GM12878 (cell line): ENCODE data around the gene CNTNAP5. TPM values are rescaled to one million over a fixed set of nuclear protein-coding genes. Genes with fewer than 3 reads are reported as not detected.

Source experiments
- ATAC-seq: fragments of 200-7000 bp; cut with Tn5 transposase; 3 replicates; pipeline ENCODE4 v1.9.1; 2020; ENCODE audit warnings: mild to moderate bottlenecking, moderate library complexity
- BruUV-seq: library from RNA; stranded (reverse); fragments of 400-500 nt; replicated peaks from 2 replicates; lab custom pipeline; 2021; lab: Mats Ljungman, UMichigan
- CTCF ChIA-PET: fragments of 300-600 bp; sonication (Branson Sonifier 250); formaldehyde crosslinking; extraction: SDS; loops from one replicate; lab custom pipeline; 2021; ENCODE audit warnings: inconsistent platforms; lab: Yijun Ruan, JAX
- POLR2A ChIA-PET: fragments of 350-600 bp; formaldehyde crosslinking; extraction: SDS; loops from one replicate; lab custom pipeline; 2021; ENCODE audit warnings: inconsistent platforms; lab: Charles Lee
- RAD21 ChIA-PET: fragments of 300-600 bp; sonication (Branson Sonifier 250); formaldehyde crosslinking; loops from one replicate; lab custom pipeline; 2023; ENCODE audit warnings: antibody characterized with exemption; ENCODE audit not compliant: unreplicated experiment; lab: Charles Lee
- SMC1A ChIA-PET: fragments of 300-600 bp; sonication (Branson Sonifier 250); formaldehyde crosslinking; loops from one replicate; lab custom pipeline; 2023; ENCODE audit not compliant: unreplicated experiment, uncharacterized antibody; lab: Charles Lee
- DNase-seq: peaks from one replicate; pipeline ENCODE4 v3.0.0-alpha.2; 2011; ENCODE audit warnings: low read depth, low spot score
- FAIRE-seq: peaks from 3 replicates; lab custom pipeline; 2011; peaks lifted over from hg19 to GRCh38; lab: Jason Lieb, UNC
- H2AFZ ChIP-seq: 2 replicates; pipeline ENCODE4 v1.6.0; 2011; ENCODE audit warnings: low read depth, low read length, control low read depth; ENCODE audit not compliant: control insufficient read depth
- H3K27ac ChIP-seq: 2 replicates; pipeline ENCODE4 v1.5.1; 2011; ENCODE audit warnings: control low read depth; ENCODE audit not compliant: control insufficient read depth, insufficient read depth
- H3K27me3 ChIP-seq, 2 experiments: replicated peaks in 1 of 2; 2 replicates each; pipeline versions ENCODE4 v1.6.0 to v1.6.1; 2011; ENCODE audit warnings: low read length in 1 of 2; ENCODE audit not compliant: control insufficient read depth in 2 of 2, insufficient read depth in 2 of 2
- H3K36me3 ChIP-seq, 2 experiments: 2 replicates each; pipeline ENCODE4 v1.5.1; 2011; ENCODE audit warnings: low read length in 1 of 2; ENCODE audit not compliant: control insufficient read depth in 2 of 2, insufficient read depth in 2 of 2
- H3K4me1 ChIP-seq: 2 replicates; pipeline ENCODE4 v1.6.1; 2011; ENCODE audit warnings: mild to moderate bottlenecking, low read length, moderate library complexity, mixed read lengths; ENCODE audit not compliant: control insufficient read depth, insufficient read depth
- H3K4me2 ChIP-seq: 2 replicates; pipeline ENCODE4 v1.6.0; 2011; ENCODE audit warnings: control low read depth; ENCODE audit not compliant: control insufficient read depth, insufficient read depth
- H3K4me3 ChIP-seq: fragments of 200-600 bp; sonication (generic); 2 replicates; pipeline ENCODE4 v1.5.1; 2016
- H3K79me2 ChIP-seq: 2 replicates; pipeline ENCODE4 v1.6.0; 2011; ENCODE audit warnings: low read length; ENCODE audit not compliant: control insufficient read depth, insufficient read depth
- H3K9ac ChIP-seq: 2 replicates; pipeline ENCODE4 v1.8.0; 2011; ENCODE audit warnings: low read length, control low read depth, mixed read lengths; ENCODE audit not compliant: control insufficient read depth, insufficient read depth
- H3K9me3 ChIP-seq: replicated peaks from 3 replicates; pipeline ENCODE4 v1.5.1; 2011; ENCODE audit warnings: mild to moderate bottlenecking, low read length; ENCODE audit not compliant: control insufficient read depth, insufficient read depth
- H4K20me1 ChIP-seq: 2 replicates; pipeline ENCODE4 v1.6.0; 2011; ENCODE audit not compliant: control insufficient read depth, insufficient read depth
- ESRRA ChIP-seq: IDR thresholded peaks from 2 replicates; pipeline ENCODE4 v1.6.1; 2012; ENCODE audit warnings: mild to moderate bottlenecking, low read length, improper control_type of control experiment
- NRF1 ChIP-seq: conservative IDR thresholded peaks from 2 replicates; pipeline ENCODE4 v1.6.1; 2011; ENCODE audit warnings: mild to moderate bottlenecking, low read depth, low read length, improper control_type of control experiment
- SPI1 ChIP-seq: IDR thresholded peaks from 2 replicates; pipeline ENCODE4 v1.6.1; 2011; ENCODE audit warnings: low read depth, mild to moderate bottlenecking, low read length, moderate library complexity, borderline replicate concordance; ENCODE audit not compliant: insufficient read depth
- SREBF1 ChIP-seq: IDR thresholded peaks from 2 replicates; pipeline ENCODE4 v1.6.1; 2012; ENCODE audit warnings: mild to moderate bottlenecking, low read length
- STAT3 ChIP-seq: IDR thresholded peaks from 2 replicates; pipeline ENCODE4 v1.6.1; 2011; ENCODE audit warnings: low read depth, low read length, improper control_type of control experiment
- TCF12 ChIP-seq: IDR thresholded peaks from 2 replicates; pipeline ENCODE4 v1.6.1; 2011; ENCODE audit warnings: low read depth, mild to moderate bottlenecking, low read length
- ZNF217 ChIP-seq: fragments of 450-650 bp; IDR thresholded peaks from 2 replicates; pipeline ENCODE4 v1.6.1; 2017; ENCODE audit warnings: antibody characterized with exemption, mild to moderate bottlenecking
- WGBS: methylation state at CpG from one replicate; pipeline ENCODE4 v1.1.6; 2016; ENCODE audit warnings: low lambda C conversion rate; ENCODE audit not compliant: insufficient replicate concordance, insufficient coverage; ENCODE audit errors: missing lambda C conversion rate; 5-methylcytosine and 5-hydroxymethylcytosine counted together
- in situ Hi-C: fragments of 300-500 bp; cut with MboI; formaldehyde crosslinking; loops from 9 replicates; pipeline ENCODE4 v1.14.3; 2018; ENCODE audit warnings: mixed read lengths
- intact Hi-C: fragments of 100-400 bp; cut with micrococcal nuclease; formaldehyde crosslinking; loops from one replicate; pipeline ENCODE4 v1.14.2; 2022; ENCODE audit not compliant: unreplicated experiment
- polyA plus RNA-seq, 11 experiments: library from polyadenylated mRNA; depleted of rRNA in 4 of 11; unstranded in 6 of 11; stranded (reverse) in 5 of 11; fragments of >200 nt; fragmentation: Nextera tagmentation in 4 of 11; fragmentation: Illumina TruSeq in 1 of 11; extraction: Ambion mirVana in 4 of 11; extraction: Trizol in 1 of 11; gene quantifications; 1 replicate in 1 of 11; 2 replicates in 10 of 11; pipeline versions ENCODE4 v1.2.1 to v1.2.3, GENCODE V29; 2011 to 2016; ENCODE audit warnings: inconsistent platforms in 2 of 11, missing spikeins in 2 of 11, low read depth in 1 of 11
- total RNA-seq, 4 experiments: library from RNA; depleted of rRNA in 3 of 4; stranded (reverse); fragments of >200 nt in 3 of 4; fragmentation: Illumina TruSeq in 1 of 4; extraction: Trizol in 1 of 4; gene quantifications; 2 replicates each; pipeline versions ENCODE4 v1.2.1 to v1.2.3, GENCODE V29; 2013 to 2021
- TF ChIP-seq, protein P1 (sequence below): fragments of 450-650 bp; IDR thresholded peaks from 2 replicates; pipeline ENCODE4 v1.6.1; 2017; ENCODE audit warnings: antibody characterized with exemption, mild to moderate bottlenecking, moderate library complexity

CNTNAP5 gene
- total and polyA plus RNA-seq, 10 of the 15 experiments (the other 5 are each of a cell fraction or from before 2014, with no cell fraction given), result not detected

DNA sequence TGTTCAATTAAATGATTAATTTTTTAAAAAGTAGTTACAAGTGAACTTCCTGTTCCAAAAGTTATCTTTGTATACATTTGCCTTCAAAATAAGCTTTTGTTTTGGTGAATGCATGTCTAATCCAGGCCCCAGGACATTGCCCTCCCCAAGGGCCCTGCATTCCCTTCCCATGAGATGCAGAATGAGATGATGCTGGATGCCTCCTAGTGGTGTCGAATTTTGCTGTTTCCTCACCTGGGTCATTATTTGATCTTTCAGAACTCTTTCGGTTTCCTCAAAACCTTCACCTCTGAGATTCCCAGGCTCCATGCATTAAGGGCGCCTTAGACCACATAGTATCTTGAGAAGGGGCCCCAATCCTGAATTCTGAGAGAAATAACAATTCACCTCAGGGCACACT, 728.8 kb downstream of the CNTNAP5 start:
- BruUV-seq, result no TSS peak
- in situ Hi-C loops (no loop called here), intact Hi-C loops (no loop called here)
- TF ChIP-seq, protein P1, sequence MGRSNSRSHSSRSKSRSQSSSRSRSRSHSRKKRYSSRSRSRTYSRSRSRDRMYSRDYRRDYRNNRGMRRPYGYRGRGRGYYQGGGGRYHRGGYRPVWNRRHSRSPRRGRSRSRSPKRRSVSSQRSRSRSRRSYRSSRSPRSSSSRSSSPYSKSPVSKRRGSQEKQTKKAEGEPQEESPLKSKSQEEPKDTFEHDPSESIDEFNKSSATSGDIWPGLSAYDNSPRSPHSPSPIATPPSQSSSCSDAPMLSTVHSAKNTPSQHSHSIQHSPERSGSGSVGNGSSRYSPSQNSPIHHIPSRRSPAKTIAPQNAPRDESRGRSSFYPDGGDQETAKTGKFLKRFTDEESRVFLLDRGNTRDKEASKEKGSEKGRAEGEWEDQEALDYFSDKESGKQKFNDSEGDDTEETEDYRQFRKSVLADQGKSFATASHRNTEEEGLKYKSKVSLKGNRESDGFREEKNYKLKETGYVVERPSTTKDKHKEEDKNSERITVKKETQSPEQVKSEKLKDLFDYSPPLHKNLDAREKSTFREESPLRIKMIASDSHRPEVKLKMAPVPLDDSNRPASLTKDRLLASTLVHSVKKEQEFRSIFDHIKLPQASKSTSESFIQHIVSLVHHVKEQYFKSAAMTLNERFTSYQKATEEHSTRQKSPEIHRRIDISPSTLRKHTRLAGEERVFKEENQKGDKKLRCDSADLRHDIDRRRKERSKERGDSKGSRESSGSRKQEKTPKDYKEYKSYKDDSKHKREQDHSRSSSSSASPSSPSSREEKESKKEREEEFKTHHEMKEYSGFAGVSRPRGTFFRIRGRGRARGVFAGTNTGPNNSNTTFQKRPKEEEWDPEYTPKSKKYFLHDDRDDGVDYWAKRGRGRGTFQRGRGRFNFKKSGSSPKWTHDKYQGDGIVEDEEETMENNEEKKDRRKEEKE, result no peak
- no peak for TF ChIP-seq TCF12
- SMC1A ChIA-PET, result no interaction called here
- no peak overlapping the region for H2AFZ ChIP-seq
- CTCF ChIA-PET, result no interaction called here
- H3K9me3 ChIP-seq, result no peaks in the 10 kb centered on the region
- no peaks in the 10 kb centered on the region for H3K36me3 ChIP-seq
- no peak overlapping the region for H3K27ac ChIP-seq
- H3K27me3 ChIP-seq, result no peaks in the 10 kb centered on the region
- RAD21 ChIA-PET, result no interaction called here
- H4K20me1 ChIP-seq, result no peaks in the 10 kb centered on the region
- DNase-seq, result no peak
- FAIRE-seq, result no peak
- H3K4me3 ChIP-seq, result no peak overlapping the region
- no peak for ATAC-seq
- no peaks in the 10 kb centered on the region for H3K4me1 ChIP-seq
- no peak overlapping the region for H3K4me2 ChIP-seq
- POLR2A ChIA-PET, result no interaction called here
- no peak overlapping the region for H3K9ac ChIP-seq
- WGBS, result 22% methylated on average over 3 of the region's 3 CpGs
- H3K79me2 ChIP-seq, result no peaks in the 10 kb centered on the region

DNA sequence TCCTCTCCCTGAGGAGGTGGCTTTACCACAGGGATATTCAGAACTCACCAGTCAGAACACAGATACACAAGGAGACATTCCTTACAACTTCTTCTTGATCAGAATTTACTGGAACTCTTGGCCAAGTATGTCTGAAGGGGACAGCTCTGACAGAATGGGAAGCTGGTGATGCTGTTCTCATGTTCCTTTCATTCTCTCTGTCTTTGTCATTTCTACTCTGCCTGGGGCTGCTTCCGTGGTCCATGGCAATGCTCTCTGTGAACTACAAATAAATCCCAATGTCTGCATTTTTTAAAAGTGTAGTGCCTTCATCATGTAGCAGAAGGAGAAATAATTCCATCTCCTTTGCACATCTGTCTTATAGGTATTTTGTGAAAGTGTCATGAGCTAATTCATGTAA, 730.3 kb downstream of the CNTNAP5 start:
- in situ Hi-C loops (no loop called here), intact Hi-C loops (no loop called here)
- ChIA-PET POLR2A (no interaction called here), CTCF (interaction anchor here (0.9 kb wide), 1 partner anchor 55 kb away, joined by 3 read pairs; no protein-coding TSS in a partner anchor), SMC1A (no interaction called here), RAD21 (no interaction called here)
- no peak for FAIRE-seq
- no peak overlapping the region for H3K27ac ChIP-seq
- no peaks in the 10 kb centered on the region for H3K79me2 ChIP-seq
- H3K27me3 ChIP-seq, result no peaks in the 10 kb centered on the region
- BruUV-seq, result no TSS peak
- no peaks in the 10 kb centered on the region for H4K20me1 ChIP-seq
- H3K4me3 ChIP-seq, result no peak overlapping the region
- H3K4me2 ChIP-seq, result no peak overlapping the region
- WGBS, result 6% methylated on average over 1 of the region's 1 CpG
- no peak overlapping the region for H3K9ac ChIP-seq
- no peaks in the 10 kb centered on the region for H3K36me3 ChIP-seq
- no peak for ATAC-seq
- no peaks in the 10 kb centered on the region for H3K9me3 ChIP-seq
- H3K4me1 ChIP-seq, result no peaks in the 10 kb centered on the region
- TF ChIP-seq SPI1 (no peak), STAT3 (no peak), ESRRA (no peak), NRF1 (no peak), SREBF1 (no peak), ZNF217 (no peak)
- H2AFZ ChIP-seq, result no peak overlapping the region
- DNase-seq, result no peak
